GM23338 (cell line): Measurements from ENCODE around the gene NFE2L1.

ENCODE experiments used
- CREB1 ChIP-seq: fragments of 250-450 bp; sonication (Bioruptor Pico); IDR thresholded peaks from 2 replicates; pipeline ENCODE4 v1.5.0; 2020; ENCODE audit warnings: low read depth, mild to moderate bottlenecking, moderate library complexity
- CTCF ChIP-seq, 2 experiments: fragments of 200-600 bp in 1 of 2; sonication (generic) in 1 of 2; conservative IDR thresholded peaks; 2 replicates each; pipeline versions ENCODE4 v1.5.1 to v1.6.1; 2016 to 2017; ENCODE audit warnings: antibody characterized with exemption in 2 of 2, low read depth in 2 of 2, mild to moderate bottlenecking in 2 of 2, moderate library complexity in 1 of 2
- ETS1 ChIP-seq: IDR thresholded peaks from 2 replicates; pipeline ENCODE4 v1.6.1; 2016; ENCODE audit warnings: antibody characterized with exemption
- EZH2 ChIP-seq: fragments of 200-600 bp; sonication (generic); IDR thresholded peaks from one replicate; pipeline ENCODE4 v1.8.0; 2017; ENCODE audit warnings: antibody characterized with exemption, mild to moderate bottlenecking, low read depth; ENCODE audit not compliant: unreplicated experiment
- EZH2phosphoT487 ChIP-seq: fragments of 200-600 bp; sonication (generic); IDR thresholded peaks from one replicate; pipeline ENCODE4 v1.8.1; 2018; ENCODE audit warnings: antibody characterized with exemption; ENCODE audit not compliant: unreplicated experiment
- JUNB ChIP-seq: IDR thresholded peaks from one replicate; pipeline ENCODE4 v1.6.1; 2016; ENCODE audit warnings: antibody characterized with exemption; ENCODE audit not compliant: unreplicated experiment
- NANOG ChIP-seq: IDR thresholded peaks from 2 replicates; pipeline ENCODE4 v1.6.1; 2016; ENCODE audit warnings: antibody characterized with exemption, borderline replicate concordance
- POLR2AphosphoS5 ChIP-seq: IDR thresholded peaks from 2 replicates; pipeline ENCODE4 v1.6.1; 2016; ENCODE audit warnings: antibody characterized with exemption, low read depth
- REST ChIP-seq: IDR thresholded peaks from one replicate; pipeline ENCODE4 v1.6.1; 2018; ENCODE audit warnings: antibody characterized with exemption; ENCODE audit not compliant: unreplicated experiment
- STAT1 ChIP-seq: IDR thresholded peaks from one replicate; pipeline ENCODE4 v1.6.1; 2016; ENCODE audit warnings: antibody characterized with exemption; ENCODE audit not compliant: unreplicated experiment
- ZNF114 ChIP-seq: fragments of 250-450 bp; sonication (Bioruptor Pico); IDR thresholded peaks from 2 replicates; pipeline ENCODE4 v1.5.0; 2020; ENCODE audit warnings: mild to moderate bottlenecking, moderate library complexity
- ZNF331 ChIP-seq: fragments of 250-450 bp; sonication (Bioruptor Pico); IDR thresholded peaks from 2 replicates; pipeline ENCODE4 v1.5.0; 2020; ENCODE audit warnings: low read depth, mild to moderate bottlenecking, moderate library complexity
- ZNF462 ChIP-seq: fragments of 250-450 bp; sonication (Bioruptor Pico); IDR thresholded peaks from 2 replicates; pipeline ENCODE4 v1.5.0; 2020; ENCODE audit warnings: mild to moderate bottlenecking, moderate library complexity

- TF ChIP-seq CTCF (conservative IDR thresholded peaks at IDR 0.05; ENCODE audit: low read depth in 2 of 2), result no peak
- TF ChIP-seq REST, result no peak
- TF ChIP-seq JUNB, result no peak
- no peak for TF ChIP-seq EZH2
- TF ChIP-seq POLR2AphosphoS5, result no peak
- no peak for TF ChIP-seq EZH2phosphoT487
- TF ChIP-seq CREB1 (CRISPR knock-in tag), result no peak
- no peak for TF ChIP-seq STAT1
- no peak for TF ChIP-seq ETS1
- no peak for TF ChIP-seq ZNF114 (CRISPR knock-in tag)
- no peak for TF ChIP-seq NANOG
- no peak for TF ChIP-seq ZNF462 (CRISPR knock-in tag)
- TF ChIP-seq ZNF331, result no peak
These were observed 16.2 kb upstream of the NFE2L1 start for GRCh38 chr17:48031966-48032365.
